ENCODE results near the gene PSMG4. TPM values are rescaled to one million over a fixed set of nuclear protein-coding genes. Genes with fewer than 3 reads are reported as not detected.
A peak's percentile ranks its signal among the peaks of the same experiment; 100 is the strongest.

PSMG4 gene
- total and polyA plus RNA-seq, 2 of the 8 experiments (the other 6 are each of a cell fraction or from before 2014, with no cell fraction given): 40.6 to 113 TPM

GRCh38 chr6:3209114-3210023, 49.4 kb upstream of the PSMG4 start:
- H2BK20ac ChIP-seq (ENCODE audit: low read length): no peak overlapping the region
- no peaks in the 10 kb centered on the region for H3K9me3 ChIP-seq (ENCODE audit: insufficient read depth in 2 of 2, low read depth in 1 of 2, low read length in 1 of 2)
- CTCF ChIA-PET (ENCODE audit: partially characterized antibody): interaction anchor here (0.6 to 3.6 kb wide), 11 partner anchors 13 to 96 kb away, joined by 3 to 25 read pairs (median 4); no protein-coding TSS in a partner anchor
- peak; percentile 69 to 87 for DNase-seq (ENCODE audit: low read depth in 1 of 2, low spot score in 2 of 2)
- no peak overlapping the region for H3K56ac ChIP-seq (replicated peaks; ENCODE audit: insufficient read length, low read depth, low read length)
- no peak overlapping the region; the same call in 1 of the 2 replicates for H2BK5ac ChIP-seq (ENCODE audit: low read depth, low read length)
- peak overlapping the region in 1 of 4 experiments; percentile 39; a peak in 2 of 8 replicates for H3K4me3 ChIP-seq (ENCODE audit: extremely low read depth in 1 of 4, insufficient read depth in 2 of 4, low read depth in 3 of 4, low read length in 4 of 4)
- H3K9ac ChIP-seq (replicated peaks in 1 of 4; ENCODE audit: extremely low read depth in 1 of 4, low read depth in 3 of 4, low read length in 3 of 4): no peak overlapping the region; a peak in 1 of 7 replicates
- POLR2A ChIA-PET (ENCODE audit: partially characterized antibody): interaction anchor here (0.5 to 8.1 kb wide), 16 partner anchors 9 to 212 kb away, joined by 3 to 40 read pairs (median 4); partner anchors contain the start of gene TUBB2A
- 41% methylated on average over 17 of the region's 17 CpGs; no CpG with 5 or more reads in 1 of the 2 experiments for WGBS, 2 experiments (ENCODE audit: extremely low coverage in 1 of 2, insufficient coverage in 1 of 2, insufficient read length in 1 of 2, insufficient replicate concordance in 2 of 2, low coverage in 1 of 2, low lambda C conversion rate in 2 of 2, missing lambda C conversion rate in 1 of 2)
- H4K91ac ChIP-seq (replicated peaks; ENCODE audit: insufficient read length, low read length): peak overlapping the region; percentile 58
- H3K79me2 ChIP-seq (ENCODE audit: control insufficient read depth in 1 of 2, insufficient read depth in 2 of 2, low read length in 2 of 2): no peaks in the 10 kb centered on the region
- no peaks in the 10 kb centered on the region for H3K27me3 ChIP-seq (replicated peaks in 1 of 4; ENCODE audit: control insufficient read depth in 3 of 4, extremely low read depth in 1 of 4, insufficient read depth in 3 of 4, low read length in 3 of 4)
- no peaks in the 10 kb centered on the region for H3K36me3 ChIP-seq (ENCODE audit: control insufficient read depth in 2 of 4, insufficient read depth in 4 of 4, low read length in 3 of 4)
- peak overlapping the region; percentile 52; the same call in 1 of the 2 replicates for H2BK12ac ChIP-seq (ENCODE audit: low read depth, low read length)
- no peaks in the 10 kb centered on the region for H4K20me1 ChIP-seq (replicated peaks in 1 of 2; ENCODE audit: control insufficient read depth in 1 of 2, insufficient read depth in 2 of 2, low read length in 2 of 2)
- H3K79me1 ChIP-seq (ENCODE audit: low read depth, low read length): no peaks in the 10 kb centered on the region; the same call in 1 of the 2 replicates
- H3K4me2 ChIP-seq (ENCODE audit: insufficient read depth in 1 of 2, low read depth in 2 of 2, low read length in 2 of 2): peak overlapping the region in 1 of 2 experiments; percentile 43; a peak in 1 of 4 replicates
- no peak overlapping the region for H3K14ac ChIP-seq (ENCODE audit: insufficient read length)
- FAIRE-seq: peak; percentile 24
- H3K23me2 ChIP-seq (ENCODE audit: low read depth, low read length): no peaks in the 10 kb centered on the region
- H2AFZ ChIP-seq (ENCODE audit: low read length): peak overlapping the region; percentile 91
- no peak overlapping the region for H2AK5ac ChIP-seq (ENCODE audit: low read depth, low read length)
- H3K23ac ChIP-seq (ENCODE audit: insufficient read length): no peak overlapping the region
- no peak overlapping the region for H4K8ac ChIP-seq (ENCODE audit: extremely low read depth, insufficient read depth, low read length)
- H2BK120ac ChIP-seq (replicated peaks; ENCODE audit: low read depth, low read length): no peak overlapping the region
- peak overlapping the region; percentile 18 for H4K5ac ChIP-seq (ENCODE audit: insufficient read length, low read depth, low read length)
- H3K4me1 ChIP-seq (replicated peaks in 1 of 4; ENCODE audit: control insufficient read depth in 3 of 4, insufficient read depth in 4 of 4, low read length in 3 of 4): peaks cover 3 to 10% (median 4%) of the 10 kb centered on the region in 4 experiments; a peak in 6 of 7 replicates
- H2BK15ac ChIP-seq (ENCODE audit: low read length): peak overlapping the region; percentile 25; the same call in 1 of the 2 replicates
- H3K18ac ChIP-seq (ENCODE audit: extremely low read depth, low read length): no peak overlapping the region; the same call in 1 of the 2 replicates
- no peak overlapping the region for H3K4ac ChIP-seq (replicated peaks; ENCODE audit: insufficient read length, low read depth, low read length)
- H3K27ac ChIP-seq (ENCODE audit: low read depth, low read length): 0 out of 2 replicates have a peak overlapping the region, but pooled peaks have one; percentile 9
- TF ChIP-seq HDAC2 (IDR thresholded peaks at IDR 0.05; ENCODE audit: borderline replicate concordance in 1 of 2, low read depth in 2 of 2, low read length in 2 of 2) (no peak), BCL11A (IDR thresholded peaks at IDR 0.05; ENCODE audit: low read depth in 2 of 2, low read length in 2 of 2) (no peak), NANOG (IDR thresholded peaks at IDR 0.05; ENCODE audit: insufficient read depth, low read depth, low read length, poor library complexity, severe bottlenecking) (no peak), POU5F1 (IDR thresholded peaks at IDR 0.05; ENCODE audit: low read depth, low read length) (no peak), BACH1 (IDR thresholded peaks at IDR 0.05; ENCODE audit: low read length) (peak; percentile 52), EP300 (IDR thresholded peaks at IDR 0.05; ENCODE audit: borderline replicate concordance in 1 of 2, low read depth in 2 of 2, low read length in 2 of 2) (no peak), EZH2 (IDR thresholded peaks at IDR 0.05; ENCODE audit: low read depth, low read length, severe bottlenecking) (no peak), YY1 (IDR thresholded peaks at IDR 0.05; ENCODE audit: low read depth, low read length) (no peak), SUZ12 (IDR thresholded peaks at IDR 0.05; ENCODE audit: low read length) (no peak)

Data from H1 (cell line).